CD4-positive, alpha-beta T cell treated with Interleukin-4 for 4 hours (primary cell): ENCODE data around the gene ROR1.

Experiments used
- DNase-seq: peaks from one replicate; pipeline ENCODE4 v3.0.0-alpha.2; 2020

The ROR1 gene

GRCh38 chr1:63982201-63982600, 208.4 kb downstream of the ROR1 start:
- no peak for DNase-seq

GRCh38 chr1:63983391-63984256, 209.8 kb downstream of the ROR1 start:
- no peak for DNase-seq

- no peak for DNase-seq
Measured at GRCh38 chr1:63984257-63984929, 210.6 kb downstream of the ROR1 start.

- DNase-seq: no peak
Measured at GRCh38 chr1:63984930-63985290, 211.1 kb downstream of the ROR1 start.

DNA sequence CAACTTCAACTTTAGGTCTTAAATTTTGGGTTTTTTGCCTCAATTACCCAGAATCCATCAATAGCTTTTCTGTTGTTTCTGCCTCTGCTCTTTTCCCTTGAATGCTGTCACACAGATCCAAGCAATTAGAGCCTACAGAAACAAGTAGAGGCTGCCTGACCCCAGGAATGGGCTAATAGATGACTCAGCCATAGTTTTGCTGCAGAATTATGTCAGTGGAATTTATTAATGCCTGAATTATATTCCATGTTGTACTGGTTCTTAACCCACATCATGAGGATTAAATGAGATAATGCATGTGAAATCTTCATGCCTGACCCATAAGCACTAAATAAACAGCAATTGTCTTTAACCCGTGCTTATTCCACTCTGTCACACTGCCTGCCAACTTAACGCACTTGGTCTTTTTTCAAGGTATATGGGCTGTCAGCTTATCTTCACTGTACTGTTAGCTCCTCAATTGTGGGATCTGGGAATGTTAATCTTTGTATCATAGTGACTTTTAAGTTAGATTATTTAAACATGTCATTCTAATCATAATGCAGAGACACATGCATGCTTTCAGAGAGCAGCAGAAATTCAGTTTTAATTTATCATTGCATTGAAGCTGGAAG, 213.3 kb downstream of the ROR1 start:
- DNase-seq: no peak

- no peak for DNase-seq
Measured at GRCh38 chr1:63987628-63988024, 213.8 kb downstream of the ROR1 start.

- DNase-seq: no peak
Measured at GRCh38 chr1:63988941-63989340, 215.1 kb downstream of the ROR1 start.

GRCh38 chr1:63991685-63992084, 217.9 kb downstream of the ROR1 start:
- no peak for DNase-seq

DNA sequence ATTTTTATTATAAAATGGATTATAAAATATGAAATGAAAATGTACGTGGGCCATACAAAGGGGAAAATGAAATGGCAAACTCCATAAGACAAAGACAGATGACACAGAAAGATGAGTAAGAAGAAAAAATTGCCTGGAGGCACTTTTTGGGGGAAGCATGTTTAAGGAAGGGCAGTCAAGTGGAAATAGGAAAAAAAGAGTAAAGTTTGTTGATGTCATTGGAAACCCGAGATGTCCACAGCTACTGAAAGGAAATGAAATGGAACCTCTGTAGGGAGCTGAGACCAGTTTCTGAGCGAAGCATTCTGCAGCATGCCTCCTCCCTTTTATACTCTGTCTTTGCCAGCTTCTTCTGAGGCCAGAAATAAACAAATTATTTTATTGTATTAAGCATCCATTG, 226.2 kb downstream of the ROR1 start:
- DNase-seq: no peak

DNA sequence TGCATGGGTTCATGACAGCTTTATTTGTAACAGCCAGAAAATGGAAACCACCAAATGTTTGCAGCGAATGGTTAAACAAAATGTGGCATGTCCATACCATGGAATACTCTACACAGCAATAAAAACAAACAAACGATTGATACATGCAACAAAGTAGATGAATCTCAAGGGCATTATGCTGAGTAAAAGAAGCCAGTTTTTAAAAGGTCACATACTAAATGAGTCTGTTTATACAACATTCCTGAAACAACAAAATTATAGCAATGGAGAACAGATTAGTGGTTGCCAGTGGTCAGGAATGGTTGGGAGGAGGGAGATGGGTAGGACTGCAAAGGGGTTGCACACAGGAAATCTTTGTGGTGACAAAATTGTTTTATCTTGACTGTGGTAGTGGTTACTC, 227.2 kb downstream of the ROR1 start:
- DNase-seq: no peak

DNA sequence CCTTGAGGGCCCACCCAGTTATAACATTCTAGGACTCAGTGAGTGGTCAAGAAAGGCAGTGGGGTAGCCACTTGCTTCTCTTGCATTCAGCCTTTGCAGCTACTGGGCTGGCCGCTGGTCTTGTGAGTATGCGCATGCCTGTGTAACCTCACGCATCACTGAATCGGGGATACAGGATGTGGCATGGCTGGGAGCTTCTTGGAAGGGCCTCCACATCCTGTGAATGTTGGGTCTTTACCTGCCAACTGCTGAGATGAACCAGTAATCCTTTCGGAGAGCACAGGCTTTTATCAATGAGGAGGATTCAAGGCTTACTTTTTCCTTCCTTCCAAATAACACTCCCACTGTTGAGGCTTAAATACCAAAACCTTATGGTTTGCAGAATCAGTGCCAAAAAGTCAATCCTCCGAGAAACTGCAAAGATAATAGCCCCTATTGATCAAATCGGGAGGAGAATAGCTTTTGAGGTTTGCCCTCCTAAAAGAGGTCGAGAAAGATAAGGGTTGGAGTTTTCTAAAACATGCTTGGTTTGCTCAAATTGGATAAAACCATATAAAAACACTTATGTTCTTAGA, 230.7 kb downstream of the ROR1 start:
- DNase-seq: no peak

GRCh38 chr1:64005801-64006200, 232.0 kb downstream of the ROR1 start:
- DNase-seq: no peak

DNA sequence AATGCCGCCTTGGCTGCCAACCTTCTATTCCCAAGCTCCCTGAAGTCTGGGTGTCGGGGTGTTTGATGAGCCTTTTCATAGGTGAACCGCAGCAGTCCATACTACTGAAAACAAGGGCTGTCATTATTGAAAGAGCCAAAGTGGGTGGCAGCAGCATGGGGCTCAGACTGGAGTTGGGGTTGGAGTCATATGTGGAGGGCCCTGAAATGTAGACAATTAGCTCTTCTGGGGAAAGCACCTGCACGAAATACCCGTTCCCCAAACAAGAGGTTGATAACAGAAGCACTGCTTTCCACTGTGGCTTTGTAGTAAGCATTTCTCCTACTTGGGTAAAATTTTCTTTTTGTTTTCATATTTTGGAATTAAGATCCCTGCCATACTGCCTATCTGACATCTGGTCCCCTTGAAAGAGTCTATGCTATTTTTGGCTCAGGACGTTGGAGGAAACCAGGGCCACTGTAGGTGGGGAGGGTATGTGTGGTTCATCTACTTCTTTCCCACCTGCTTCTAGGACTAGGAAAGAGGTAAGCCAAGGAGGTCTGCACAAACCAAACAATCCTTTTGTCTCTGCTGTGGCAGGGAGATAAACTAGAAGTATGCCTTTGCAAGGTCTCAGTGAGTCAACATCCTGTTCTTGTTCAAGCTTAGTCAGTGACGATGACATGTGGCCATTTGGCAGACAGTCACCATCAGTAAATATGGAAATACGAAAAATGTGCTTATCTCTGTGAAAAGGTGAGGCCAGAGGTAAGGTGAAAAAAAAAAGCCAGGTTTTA, 232.6 kb downstream of the ROR1 start:
- no peak for DNase-seq

DNA sequence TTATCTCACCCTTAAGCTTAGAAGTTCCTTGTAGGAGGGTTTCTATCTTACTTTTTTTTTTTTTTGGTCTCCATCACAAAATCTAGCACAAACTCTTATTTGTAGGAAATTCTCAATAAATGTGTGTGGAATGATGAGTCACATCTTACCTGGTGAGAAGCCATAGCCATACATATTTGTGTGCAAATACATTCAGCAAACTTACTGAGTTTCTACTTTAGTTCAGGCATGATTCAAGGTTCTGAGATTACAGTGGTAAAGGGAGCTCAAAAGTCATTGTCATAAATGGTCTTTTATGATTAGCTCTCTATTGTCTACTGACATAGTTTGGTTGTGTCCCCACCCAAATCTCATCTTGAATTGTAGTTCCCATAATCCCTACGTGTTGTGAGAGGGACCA, 236.5 kb downstream of the ROR1 start:
- DNase-seq: no peak

DNA sequence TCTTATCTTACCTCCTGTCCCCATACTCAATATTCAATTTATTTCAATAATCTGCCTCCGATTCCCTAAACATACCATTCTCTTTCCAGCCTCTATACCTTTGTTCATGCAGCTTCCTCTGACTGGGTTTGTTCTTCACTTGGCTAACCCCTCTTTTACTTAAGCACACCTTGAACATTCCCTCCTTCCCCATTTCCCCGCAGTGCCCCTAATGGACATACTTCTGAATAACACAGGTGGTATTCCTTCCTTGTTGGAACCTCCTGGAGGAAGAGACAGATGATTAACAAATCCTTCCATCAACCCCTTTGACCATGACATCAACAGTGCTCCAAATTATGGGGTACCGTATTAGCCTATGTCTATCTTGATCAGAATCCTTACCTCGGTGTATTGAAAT, 239.6 kb downstream of the ROR1 start:
- no peak for DNase-seq

- no peak for DNase-seq
Measured at GRCh38 chr1:64019818-64020217, 246.0 kb downstream of the ROR1 start.

DNA sequence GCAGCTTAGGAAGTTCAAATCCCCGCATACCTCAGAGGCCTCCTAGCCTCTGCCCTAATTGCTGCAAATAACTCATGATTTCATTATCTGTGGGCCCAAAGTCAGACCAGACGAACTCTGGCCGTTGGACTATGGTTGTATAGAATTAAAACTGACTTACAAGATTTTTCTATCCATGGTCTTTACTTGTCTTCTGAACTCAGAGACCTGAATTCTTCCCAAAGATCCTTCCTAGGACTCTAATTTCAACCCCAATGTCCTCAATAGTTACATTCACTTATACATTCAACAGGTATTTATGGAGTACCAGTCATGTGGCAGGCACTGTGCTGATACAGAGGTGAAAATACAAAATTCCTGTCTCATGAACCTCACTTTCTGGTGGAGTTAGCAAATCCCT, 247.2 kb downstream of the ROR1 start:
- DNase-seq: no peak

- DNase-seq: no peak
Measured at GRCh38 chr1:64025051-64025450, 251.2 kb downstream of the ROR1 start.

- no peak for DNase-seq
Measured at GRCh38 chr1:64029037-64029436, 255.2 kb downstream of the ROR1 start.

DNA sequence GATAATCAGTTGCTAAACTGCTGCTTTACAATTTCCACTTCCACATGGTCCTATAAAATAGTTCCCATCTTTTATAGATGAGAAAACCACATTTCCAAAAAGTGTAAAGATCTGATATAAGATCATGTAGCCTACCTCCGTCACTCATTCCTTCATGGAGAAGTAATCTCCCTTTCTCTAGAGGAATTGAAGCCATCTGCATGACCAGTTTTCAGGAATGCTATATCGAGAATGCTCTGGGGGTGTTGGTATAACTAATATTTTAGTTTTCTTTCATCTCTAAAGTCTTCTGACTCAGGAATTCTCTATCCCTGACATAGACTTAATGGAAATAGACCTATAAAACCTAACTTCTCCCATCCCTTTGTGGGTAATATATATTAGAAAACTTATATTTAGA, 256.6 kb downstream of the ROR1 start:
- DNase-seq: no peak

DNA sequence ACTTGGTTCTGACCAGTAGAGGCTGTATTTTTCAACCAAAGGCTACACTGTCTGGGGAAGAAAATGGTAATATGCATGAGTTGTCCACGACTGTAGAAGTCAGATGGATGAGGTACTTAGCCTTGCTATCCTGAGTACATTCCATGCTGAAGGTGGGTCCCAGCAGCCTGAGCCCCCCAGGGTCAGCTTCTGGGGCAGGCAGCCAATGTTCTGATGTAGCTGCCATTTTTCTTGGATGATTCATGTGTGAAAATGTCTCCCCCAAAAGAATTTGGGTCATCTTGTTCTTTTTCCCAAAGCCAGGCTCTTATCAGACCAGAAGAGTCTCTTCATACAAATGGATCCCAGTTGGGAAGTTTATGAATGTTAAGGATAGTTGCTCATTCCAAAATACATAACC, 257.4 kb downstream of the ROR1 start:
- DNase-seq: no peak

DNA sequence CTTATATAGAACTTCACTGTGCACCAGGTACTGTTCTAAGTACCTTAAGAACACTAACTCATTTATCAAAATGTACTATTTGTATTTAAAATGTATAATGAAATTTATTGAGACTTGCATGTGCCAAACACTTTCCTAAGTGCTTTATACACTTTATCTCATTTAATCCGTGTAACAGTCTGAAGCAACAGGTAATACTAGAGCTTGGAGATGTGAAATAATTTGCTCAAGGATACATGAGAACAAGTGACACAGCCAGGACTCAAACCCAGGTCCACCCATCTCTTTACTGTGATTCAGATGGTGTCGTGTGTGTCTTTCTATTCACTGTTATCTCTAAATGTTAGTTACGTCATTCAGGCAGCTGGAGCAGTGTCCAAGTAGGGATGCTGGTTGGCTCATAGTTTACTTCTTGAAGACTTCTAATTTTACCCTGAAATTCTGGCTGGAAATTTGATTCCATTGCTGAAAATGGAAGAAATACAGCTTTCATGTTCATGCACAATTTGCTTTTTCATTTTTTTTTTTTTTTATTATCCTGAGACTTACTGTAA, 259.9 kb downstream of the ROR1 start:
- no peak for DNase-seq

DNA sequence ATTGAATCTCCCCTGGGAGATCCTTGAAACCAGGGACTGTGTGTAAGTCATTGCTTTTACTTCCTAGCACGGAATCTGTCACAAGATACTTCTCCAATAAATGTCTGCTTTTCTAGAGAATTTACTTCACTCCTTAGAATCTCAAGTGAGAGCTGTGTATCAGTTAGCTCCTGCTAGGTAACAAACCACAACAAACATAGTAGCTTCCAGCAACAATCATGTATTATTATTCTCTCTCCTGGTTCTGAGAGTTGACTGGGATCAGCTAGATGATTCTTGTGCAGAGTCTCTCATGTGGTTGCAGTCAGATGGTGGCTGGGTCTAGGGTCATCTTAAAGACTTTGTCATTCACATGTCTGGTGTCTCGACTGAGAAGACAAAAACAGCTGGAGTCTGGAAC, 262.7 kb downstream of the ROR1 start:
- no peak for DNase-seq
